A549 (cell line): Measurements from ENCODE around the gene BPIFB3.

Experiments
- CTCF ChIP-seq: fragments of >200 bp; sonication (Bioruptor Twin); formaldehyde crosslinking; IDR thresholded peaks from 3 replicates; pipeline ENCODE4 v1.5.1; 2016
- EP300 ChIP-seq, 2 experiments: fragments of >200 bp; sonication (Bioruptor Twin); formaldehyde crosslinking; IDR thresholded peaks; 2 replicates in 1 of 2; 3 replicates in 1 of 2; pipeline ENCODE4 v1.6.1; 2016 to 2017
- ESRRA ChIP-seq: fragments of 150-350 bp; IDR thresholded peaks from 2 replicates; pipeline ENCODE4 v1.6.1; 2014; ENCODE audit warnings: mild to moderate bottlenecking, low read length, borderline replicate concordance
- FOSL2 ChIP-seq, 2 experiments: fragments of 450-650 bp in 1 of 2; fragments of >200 bp in 1 of 2; sonication (Bioruptor Twin) in 1 of 2; formaldehyde crosslinking; IDR thresholded peaks; 2 replicates each; pipeline versions ENCODE4 v1.5.0 to v1.6.1; 2016 to 2020; ENCODE audit warnings: mild to moderate bottlenecking in 1 of 2, moderate library complexity in 1 of 2
- JUNB ChIP-seq: fragments of >200 bp; sonication (Bioruptor Twin); formaldehyde crosslinking; IDR thresholded peaks from 2 replicates; pipeline ENCODE4 v1.6.1; 2016
- NFE2L2 ChIP-seq: fragments of 150-350 bp; conservative IDR thresholded peaks from 2 replicates; pipeline ENCODE4 v1.6.1; 2014; ENCODE audit warnings: low read length
- PHF8 ChIP-seq: fragments of 200-600 bp; sonication (generic); IDR thresholded peaks from 2 replicates; pipeline ENCODE4 v1.6.1; 2016; ENCODE audit warnings: low read depth, mild to moderate bottlenecking, antibody characterized with exemption, moderate library complexity, borderline replicate concordance
- POLR2A ChIP-seq: IDR thresholded peaks from 2 replicates; pipeline ENCODE4 v1.6.1; 2012; ENCODE audit warnings: mild to moderate bottlenecking, low read length
- RAD21 ChIP-seq, 2 experiments: fragments of >200 bp in 1 of 2; sonication (Bioruptor Twin) in 1 of 2; formaldehyde crosslinking in 1 of 2; IDR thresholded peaks in 1 of 2; conservative IDR thresholded peaks in 1 of 2; 2 replicates in 1 of 2; 3 replicates in 1 of 2; pipeline ENCODE4 v1.6.1; 2012 to 2018; ENCODE audit warnings: inconsistent platforms in 1 of 2
- RCOR1 ChIP-seq: fragments of 150-350 bp; IDR thresholded peaks from 2 replicates; pipeline ENCODE4 v1.6.1; 2014; ENCODE audit warnings: antibody characterized with exemption, low read length, low read depth
- SMC3 ChIP-seq: fragments of >200 bp; sonication (Bioruptor Twin); formaldehyde crosslinking; IDR thresholded peaks from 3 replicates; pipeline ENCODE4 v1.6.1; 2018; ENCODE audit warnings: inconsistent platforms
- USF2 ChIP-seq: fragments of 450-650 bp; IDR thresholded peaks from 2 replicates; pipeline ENCODE4 v1.6.1; 2014; ENCODE audit warnings: antibody characterized with exemption
- TF ChIP-seq, protein P1 (sequence below): IDR thresholded peaks from 2 replicates; pipeline ENCODE4 v1.6.1; 2012; ENCODE audit warnings: low read depth, borderline replicate concordance

DNA sequence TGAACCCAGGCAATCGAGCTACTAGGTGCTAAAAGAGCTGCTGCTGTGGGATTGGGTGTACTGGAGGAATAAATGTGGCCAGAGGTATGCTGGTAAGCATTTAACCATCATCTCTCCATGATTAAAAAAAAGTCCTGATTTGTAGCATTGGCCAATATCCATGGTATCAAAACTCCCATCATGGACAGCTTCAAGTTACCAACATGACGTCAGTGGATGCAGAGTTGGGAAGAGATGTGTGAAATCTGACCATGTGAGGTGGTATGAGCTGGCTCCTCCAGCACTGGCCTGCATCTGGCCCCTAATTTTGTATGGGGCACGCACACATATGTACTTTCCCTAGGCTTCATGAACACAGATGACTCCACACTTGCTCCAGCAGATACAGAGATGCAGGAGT, 37.4 kb downstream of the BPIFB3 start:
- TF ChIP-seq POLR2A (no peak), CTCF (no peak), NFE2L2 (no peak), FOSL2 (IDR thresholded peaks at IDR 0.05) (no peak), FOSL2 (CRISPR knock-in tag; IDR thresholded peaks at IDR 0.05) (no peak), PHF8 (no peak), RCOR1 (no peak), RAD21 (conservative IDR thresholded peaks at IDR 0.05 in 1 of 2, IDR thresholded peaks at IDR 0.05 in 1 of 2) (no peak), ESRRA (no peak), SMC3 (no peak), USF2 (no peak), EP300 (IDR thresholded peaks at IDR 0.05) (no peak), JUNB (no peak)
- TF ChIP-seq, protein P1, sequence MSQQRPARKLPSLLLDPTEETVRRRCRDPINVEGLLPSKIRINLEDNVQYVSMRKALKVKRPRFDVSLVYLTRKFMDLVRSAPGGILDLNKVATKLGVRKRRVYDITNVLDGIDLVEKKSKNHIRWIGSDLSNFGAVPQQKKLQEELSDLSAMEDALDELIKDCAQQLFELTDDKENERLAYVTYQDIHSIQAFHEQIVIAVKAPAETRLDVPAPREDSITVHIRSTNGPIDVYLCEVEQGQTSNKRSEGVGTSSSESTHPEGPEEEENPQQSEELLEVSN, result no peak
